BLaER1 (cell line): Measurements from ENCODE around the gene PDCD6IP.
"Not testable (repeated sequence)": the region's sequence is repeated elsewhere in the genome, so short reads cannot be mapped to it uniquely, and the experiment has no call there.

Source experiments
- H3K27ac ChIP-seq: shearing (Covaris generic); formaldehyde crosslinking; 2 replicates; pipeline ENCODE4 v1.8.1; 2022
- H3K27me3 ChIP-seq: shearing (Covaris generic); formaldehyde crosslinking; 2 replicates; pipeline ENCODE4 v1.8.1; 2022
- H3K36me3 ChIP-seq: shearing (Covaris generic); formaldehyde crosslinking; 2 replicates; pipeline ENCODE4 v1.8.1; 2022
- H3K4me1 ChIP-seq: shearing (Covaris generic); formaldehyde crosslinking; 2 replicates; pipeline ENCODE4 v1.8.1; 2022
- H3K4me2 ChIP-seq: shearing (Covaris generic); formaldehyde crosslinking; 2 replicates; pipeline ENCODE4 v1.8.1; 2022
- H3K4me3 ChIP-seq: shearing (Covaris generic); formaldehyde crosslinking; 2 replicates; pipeline ENCODE4 v1.8.1; 2022
- H3K9ac ChIP-seq: shearing (Covaris generic); formaldehyde crosslinking; 2 replicates; pipeline ENCODE4 v1.8.1; 2022
- H3K9me3 ChIP-seq: shearing (Covaris generic); formaldehyde crosslinking; 2 replicates; pipeline ENCODE4 v1.8.1; 2022
- H4K20me1 ChIP-seq: shearing (Covaris generic); formaldehyde crosslinking; 2 replicates; pipeline ENCODE4 v1.8.1; 2022
- Cebpa-rat ChIP-seq: shearing (Covaris generic); IDR thresholded peaks from 2 replicates; pipeline ENCODE4 v1.8.1; 2022

The PDCD6IP gene

GRCh38 chr3:33798418-33799201, at the start of gene PDCD6IP:
TSS of gene PDCD6IP (plus strand) at chr3:33798630. CDS start at chr3:33798729, 99 bp downstream.
- Histone ChIP-seq H3K4me1 (peaks cover 31% of the 10 kb centered on the region), H3K27me3 (no peaks in the 10 kb centered on the region), H3K4me2 (peak within 1 kb of the TSS; percentile 91), H3K4me3 (peak within 1 kb of the TSS; percentile 86), H3K9ac (peak within 1 kb of the TSS; percentile 93), H4K20me1 (peaks cover 47% of the 10 kb centered on the region), H3K36me3 (peaks cover 20% of the 10 kb centered on the region), H3K9me3 (peaks cover 19% of the 10 kb centered on the region), H3K27ac (peak within 1 kb of the TSS; percentile 86)
- TF ChIP-seq Cebpa-rat: no peak

- Histone ChIP-seq H3K36me3 (no peaks in the 10 kb centered on the region), H3K27me3 (no peaks in the 10 kb centered on the region), H4K20me1 (no peaks in the 10 kb centered on the region), H3K4me2 (no peak overlapping the region), H3K9ac (no peak overlapping the region), H3K4me3 (no peak overlapping the region), H3K9me3 (peaks cover 12% of the 10 kb centered on the region), H3K4me1 (peaks cover 7% of the 10 kb centered on the region; the same call in 1 of the 2 replicates), H3K27ac (no peak overlapping the region)
- no peak for TF ChIP-seq Cebpa-rat
These were observed 48.8 kb upstream of the PDCD6IP start for GRCh38 chr3:33749546-33750210.

- Histone ChIP-seq H3K9ac (no peak overlapping the region), H3K4me2 (no peak overlapping the region), H3K36me3 (no peaks in the 10 kb centered on the region), H4K20me1 (no peaks in the 10 kb centered on the region), H3K27me3 (no peaks in the 10 kb centered on the region), H3K9me3 (peaks cover 17% of the 10 kb centered on the region), H3K4me1 (peaks cover 7% of the 10 kb centered on the region; the same call in 1 of the 2 replicates), H3K27ac (no peak overlapping the region), H3K4me3 (no peak overlapping the region)
- TF ChIP-seq Cebpa-rat: no peak
These were observed 48.2 kb upstream of the PDCD6IP start for GRCh38 chr3:33750211-33750548.

GRCh38 chr3:33751336-33751735, 47.1 kb upstream of the PDCD6IP start:
- Histone ChIP-seq H3K4me1 (peaks cover 7% of the 10 kb centered on the region; the same call in 1 of the 2 replicates), H3K27me3 (no peaks in the 10 kb centered on the region), H3K36me3 (no peaks in the 10 kb centered on the region), H3K9me3 (peaks cover 27% of the 10 kb centered on the region), H3K4me3 (no peak overlapping the region), H3K9ac (no peak overlapping the region), H4K20me1 (no peaks in the 10 kb centered on the region), H3K4me2 (no peak overlapping the region), H3K27ac (no peak overlapping the region)
- no peak for TF ChIP-seq Cebpa-rat

- H3K9me3 ChIP-seq: peaks cover 33% of the 10 kb centered on the region
These were observed 44.0 kb upstream of the PDCD6IP start for GRCh38 chr3:33754391-33754790.

GRCh38 chr3:33758281-33758680, 40.1 kb upstream of the PDCD6IP start:
- no peak overlapping the region for H3K9ac ChIP-seq
- H3K4me3 ChIP-seq: no peak overlapping the region
- no peaks in the 10 kb centered on the region for H3K27me3 ChIP-seq
- no peak overlapping the region for H3K27ac ChIP-seq
- no peaks in the 10 kb centered on the region for H4K20me1 ChIP-seq
- peaks cover 33% of the 10 kb centered on the region for H3K9me3 ChIP-seq
- no peak for TF ChIP-seq Cebpa-rat
- no peaks in the 10 kb centered on the region for H3K4me1 ChIP-seq
- no peak overlapping the region for H3K4me2 ChIP-seq
- no peaks in the 10 kb centered on the region for H3K36me3 ChIP-seq

More at GRCh38 chr3:33754391-33754790, 44.0 kb upstream of the PDCD6IP start:
- H3K4me2 ChIP-seq, H3K4me3 ChIP-seq, H3K27ac ChIP-seq, H3K9ac ChIP-seq, H3K36me3 ChIP-seq, H4K20me1 ChIP-seq, H3K27me3 ChIP-seq, H3K4me1 ChIP-seq: not testable (repeated sequence)

- Histone ChIP-seq H4K20me1 (no peaks in the 10 kb centered on the region), H3K4me1 (no peaks in the 10 kb centered on the region), H3K9me3 (peaks cover 29% of the 10 kb centered on the region), H3K9ac (no peak overlapping the region), H3K27me3 (no peaks in the 10 kb centered on the region), H3K27ac (no peak overlapping the region), H3K36me3 (no peaks in the 10 kb centered on the region), H3K4me3 (no peak overlapping the region), H3K4me2 (no peak overlapping the region)
- TF ChIP-seq Cebpa-rat: no peak
These were observed 39.6 kb upstream of the PDCD6IP start for GRCh38 chr3:33758864-33759263.

GRCh38 chr3:33768578-33769330, 29.7 kb upstream of the PDCD6IP start:
- Histone ChIP-seq H3K27ac (no peak overlapping the region), H3K4me3 (no peak overlapping the region), H4K20me1 (no peaks in the 10 kb centered on the region), H3K36me3 (no peaks in the 10 kb centered on the region), H3K4me1 (no peaks in the 10 kb centered on the region), H3K4me2 (no peak overlapping the region), H3K27me3 (no peaks in the 10 kb centered on the region), H3K9ac (no peak overlapping the region), H3K9me3 (no peaks in the 10 kb centered on the region)
- TF ChIP-seq Cebpa-rat: no peak

- Histone ChIP-seq H3K4me3 (no peak overlapping the region), H3K9me3 (no peaks in the 10 kb centered on the region), H3K36me3 (no peaks in the 10 kb centered on the region), H3K4me2 (no peak overlapping the region), H4K20me1 (no peaks in the 10 kb centered on the region), H3K4me1 (no peaks in the 10 kb centered on the region), H3K27ac (no peak overlapping the region), H3K9ac (no peak overlapping the region), H3K27me3 (no peaks in the 10 kb centered on the region)
- no peak for TF ChIP-seq Cebpa-rat
These were observed 24.8 kb upstream of the PDCD6IP start for GRCh38 chr3:33773637-33774036.

GRCh38 chr3:33775363-33775762, 23.1 kb upstream of the PDCD6IP start:
- no peak overlapping the region for H3K9ac ChIP-seq
- H3K27me3 ChIP-seq: no peaks in the 10 kb centered on the region
- no peak overlapping the region for H3K27ac ChIP-seq
- TF ChIP-seq Cebpa-rat: no peak
- no peaks in the 10 kb centered on the region for H3K36me3 ChIP-seq
- H4K20me1 ChIP-seq: no peaks in the 10 kb centered on the region
- no peak overlapping the region for H3K4me3 ChIP-seq
- no peaks in the 10 kb centered on the region for H3K9me3 ChIP-seq
- H3K4me2 ChIP-seq: no peak overlapping the region
- no peaks in the 10 kb centered on the region for H3K4me1 ChIP-seq
